Kidney capillary endothelial cell (primary cell): ENCODE results near the gene ANKRD24.
"Not testable (repeated sequence)": the region's sequence is repeated elsewhere in the genome, so short reads cannot be mapped to it uniquely, and the experiment has no call there.

Experiments
- DNase-seq: peaks from one replicate; pipeline ENCODE4 v3.0.0-alpha.2; 2018; ENCODE audit warnings: low spot score

The ANKRD24 gene

GRCh38 chr19:4182084-4182810, at the start of gene ANKRD24, which contains the start of gene SIRT6:
Gene ANKRD24, plus strand, starts transcription at chr19:4182689. Its CDS starts 3,737 bp downstream, at chr19:4186426.
Gene SIRT6, minus strand, starts transcription at chr19:4182563. Its CDS starts 24 bp downstream, at chr19:4182539.
- DNase-seq, result peak; percentile 98

- DNase-seq, result no peak
These were observed 48.1 kb upstream of the ANKRD24 start for GRCh38 chr19:4134351-4134750.

GRCh38 chr19:4135386-4135785, 47.1 kb upstream of the ANKRD24 start:
- DNase-seq, result not testable (repeated sequence)

- no peak for DNase-seq
These were observed 45.8 kb upstream of the ANKRD24 start for GRCh38 chr19:4136680-4137088.

GRCh38 chr19:4138445-4138844, 44.0 kb upstream of the ANKRD24 start:
- DNase-seq, result no peak

- peak; percentile 54 for DNase-seq
These were observed 42.8 kb upstream of the ANKRD24 start for GRCh38 chr19:4139614-4140236.

GRCh38 chr19:4140237-4140711, 42.2 kb upstream of the ANKRD24 start:
- DNase-seq, result peak; percentile 57

- not testable (repeated sequence) for DNase-seq
These were observed 39.6 kb upstream of the ANKRD24 start for GRCh38 chr19:4142916-4143315.

GRCh38 chr19:4144666-4145249, 37.7 kb upstream of the ANKRD24 start:
- DNase-seq, result no peak

GRCh38 chr19:4149518-4150288, 32.8 kb upstream of the ANKRD24 start:
- no peak for DNase-seq

GRCh38 chr19:4151623-4152022, 30.9 kb upstream of the ANKRD24 start:
- no peak for DNase-seq

GRCh38 chr19:4152241-4152998, 30.1 kb upstream of the ANKRD24 start:
- DNase-seq, result no peak

- DNase-seq, result no peak
These were observed 27.7 kb upstream of the ANKRD24 start for GRCh38 chr19:4154571-4155312.

- DNase-seq, result no peak
These were observed 25.3 kb upstream of the ANKRD24 start for GRCh38 chr19:4157164-4157563.

- DNase-seq, result not testable (repeated sequence)
These were observed 24.5 kb upstream of the ANKRD24 start for GRCh38 chr19:4157971-4158370.

- DNase-seq, result no peak
These were observed 20.9 kb upstream of the ANKRD24 start for GRCh38 chr19:4161415-4162077.

GRCh38 chr19:4164262-4164661, 18.2 kb upstream of the ANKRD24 start:
- no peak for DNase-seq

- DNase-seq, result no peak
These were observed 10.8 kb upstream of the ANKRD24 start for GRCh38 chr19:4171676-4172075.

GRCh38 chr19:4172861-4173473, 9.5 kb upstream of the ANKRD24 start:
- peak; percentile 41 for DNase-seq
